Thyroid gland (tissue), 4 donors: ENCODE data around the gene RALGPS2. TPM values are rescaled to one million over a fixed set of nuclear protein-coding genes. Genes with fewer than 3 reads are reported as not detected.

Source experiments
- DNase-seq, 2 donors: peaks; one replicate each; pipeline ENCODE4 v3.0.0-alpha.2; 2019
- H3K27ac ChIP-seq, 3 donors: fragments of 200-600 bp; sonication (generic); 1 replicate in 2 of 3; 2 replicates in 1 of 3; pipeline ENCODE4 v1.5.1; 2016 to 2019; ENCODE audit warnings: mild to moderate bottlenecking in 1 of 3, moderate library complexity in 1 of 3
- H3K27me3 ChIP-seq: fragments of 200-600 bp; sonication (generic); one replicate; pipeline ENCODE4 v1.5.1; 2019
- H3K36me3 ChIP-seq, 2 donors: fragments of 200-600 bp; sonication (generic); one replicate each; pipeline ENCODE4 v1.5.1; 2016 to 2019
- H3K4me1 ChIP-seq, 2 donors: fragments of 200-600 bp; sonication (generic); one replicate each; pipeline ENCODE4 v1.5.1; 2017 to 2019
- H3K4me3 ChIP-seq, 3 donors: fragments of 200-600 bp; sonication (generic); replicated peaks in 1 of 3; 1 replicate in 2 of 3; 2 replicates in 1 of 3; pipeline ENCODE4 v1.5.1; 2016; ENCODE audit warnings: mild to moderate bottlenecking in 1 of 3
- H3K9me3 ChIP-seq: fragments of 200-600 bp; sonication (generic); one replicate; pipeline ENCODE4 v1.5.1; 2017
- POLR2A ChIP-seq, 2 donors: fragments of 450-650 bp; IDR thresholded peaks; one replicate each; pipeline ENCODE4 v1.6.1; 2017; ENCODE audit warnings: antibody characterized with exemption in 2 of 2, mild to moderate bottlenecking in 2 of 2, moderate library complexity in 1 of 2
- WGBS, 2 donors: methylation state at CpG; one replicate each; pipeline ENCODE4 v1.1.5; 2017; 5-methylcytosine and 5-hydroxymethylcytosine counted together
- intact Hi-C: fragments of 100-400 bp; cut with DNase I; formaldehyde crosslinking; loops from one replicate; pipeline ENCODE4 v1.15.1; 2023
- total RNA-seq, 4 donors: library from RNA; depleted of rRNA; stranded (reverse); fragments of >200 nt; gene quantifications; one replicate each; pipeline ENCODE4 v1.2.3, GENCODE V29; 2016
- TF ChIP-seq, protein P1 (sequence below), 6 experiments: fragments of 200-600 bp in 3 of 6; fragments of 450-650 bp in 3 of 6; sonication (generic) in 3 of 6; IDR thresholded peaks; one replicate each; pipeline ENCODE4 v1.5.1; 2016 to 2019; ENCODE audit warnings: antibody characterized with exemption in 6 of 6, mild to moderate bottlenecking in 2 of 6, inconsistent platforms in 1 of 6, moderate library complexity in 1 of 6

The RALGPS2 gene
- total RNA-seq, 4 donors from 2014 or later = 15.3 to 31.4 (median 17.7) TPM

DNA sequence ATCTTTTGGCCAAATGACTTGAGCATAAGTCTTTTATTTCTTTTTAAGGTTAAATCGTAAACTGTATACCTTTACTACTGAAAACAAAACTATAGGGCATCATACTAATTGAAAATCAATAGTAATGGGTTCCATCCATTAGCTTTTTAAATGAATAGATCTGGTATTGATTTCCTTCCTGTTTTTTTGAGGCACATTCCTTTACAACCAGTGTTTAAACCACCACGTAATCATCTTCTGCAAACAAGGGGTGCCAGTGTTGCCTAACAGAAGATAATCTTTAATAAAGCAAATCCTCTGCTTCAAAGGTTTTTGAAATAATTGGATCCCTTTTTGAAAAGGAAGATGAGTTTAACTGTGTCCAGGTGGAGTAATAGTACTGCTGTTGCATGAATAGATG, 194.5 kb downstream of the RALGPS2 start:
- Histone ChIP-seq H3K27me3 (no peaks in the 10 kb centered on the region), H3K9me3 (no peaks in the 10 kb centered on the region), H3K4me1 (peaks cover 6 to 12% of the 10 kb centered on the region in 2 donors), H3K36me3 (peaks cover 0 to 3% of the 10 kb centered on the region in 2 donors), H3K27ac (no peak overlapping the region), H3K4me3 (no peak overlapping the region)
- no peak for DNase-seq
- intact Hi-C loops = no loop called here
- no peak for TF ChIP-seq POLR2A (IDR thresholded peaks at IDR 0.05)
- TF ChIP-seq, protein P1, sequence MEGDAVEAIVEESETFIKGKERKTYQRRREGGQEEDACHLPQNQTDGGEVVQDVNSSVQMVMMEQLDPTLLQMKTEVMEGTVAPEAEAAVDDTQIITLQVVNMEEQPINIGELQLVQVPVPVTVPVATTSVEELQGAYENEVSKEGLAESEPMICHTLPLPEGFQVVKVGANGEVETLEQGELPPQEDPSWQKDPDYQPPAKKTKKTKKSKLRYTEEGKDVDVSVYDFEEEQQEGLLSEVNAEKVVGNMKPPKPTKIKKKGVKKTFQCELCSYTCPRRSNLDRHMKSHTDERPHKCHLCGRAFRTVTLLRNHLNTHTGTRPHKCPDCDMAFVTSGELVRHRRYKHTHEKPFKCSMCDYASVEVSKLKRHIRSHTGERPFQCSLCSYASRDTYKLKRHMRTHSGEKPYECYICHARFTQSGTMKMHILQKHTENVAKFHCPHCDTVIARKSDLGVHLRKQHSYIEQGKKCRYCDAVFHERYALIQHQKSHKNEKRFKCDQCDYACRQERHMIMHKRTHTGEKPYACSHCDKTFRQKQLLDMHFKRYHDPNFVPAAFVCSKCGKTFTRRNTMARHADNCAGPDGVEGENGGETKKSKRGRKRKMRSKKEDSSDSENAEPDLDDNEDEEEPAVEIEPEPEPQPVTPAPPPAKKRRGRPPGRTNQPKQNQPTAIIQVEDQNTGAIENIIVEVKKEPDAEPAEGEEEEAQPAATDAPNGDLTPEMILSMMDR (IDR thresholded peaks at IDR 0.05) = no peak
- 91 to 92% methylated on average over 2 of the region's 2 CpGs for WGBS, 2 donors

DNA sequence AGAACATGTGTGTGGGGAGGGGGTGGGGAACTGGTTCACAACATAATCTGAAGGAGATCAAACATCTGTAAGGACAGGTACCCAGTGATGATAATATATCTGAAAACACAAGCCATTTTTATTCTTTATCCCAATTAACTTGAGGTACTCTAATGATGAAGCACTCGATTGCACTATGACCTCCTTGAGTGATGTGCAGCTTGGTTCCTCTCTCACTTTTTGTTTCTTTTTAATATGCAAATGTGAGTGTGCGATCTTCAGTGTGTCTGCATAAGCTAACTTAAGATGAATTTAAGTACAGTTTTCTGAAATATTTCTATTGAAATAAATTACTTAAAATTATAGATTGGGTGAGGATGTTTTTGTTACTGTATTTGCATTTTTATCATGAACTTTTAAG, 196.5 kb downstream of the RALGPS2 start:
- Histone ChIP-seq H3K4me3 (no peak overlapping the region), H3K36me3 (peaks cover 0 to 2% of the 10 kb centered on the region in 2 donors), H3K27ac (no peak overlapping the region), H3K9me3 (no peaks in the 10 kb centered on the region), H3K4me1 (peaks cover 6 to 12% of the 10 kb centered on the region in 2 donors), H3K27me3 (no peaks in the 10 kb centered on the region)
- DNase-seq = no peak
- 92 to 95% methylated on average over 2 of the region's 2 CpGs for WGBS, 2 donors
- intact Hi-C loops = no loop called here
- TF ChIP-seq, protein P1 (IDR thresholded peaks at IDR 0.05) = no peak
- no peak for TF ChIP-seq POLR2A (IDR thresholded peaks at IDR 0.05)

DNA sequence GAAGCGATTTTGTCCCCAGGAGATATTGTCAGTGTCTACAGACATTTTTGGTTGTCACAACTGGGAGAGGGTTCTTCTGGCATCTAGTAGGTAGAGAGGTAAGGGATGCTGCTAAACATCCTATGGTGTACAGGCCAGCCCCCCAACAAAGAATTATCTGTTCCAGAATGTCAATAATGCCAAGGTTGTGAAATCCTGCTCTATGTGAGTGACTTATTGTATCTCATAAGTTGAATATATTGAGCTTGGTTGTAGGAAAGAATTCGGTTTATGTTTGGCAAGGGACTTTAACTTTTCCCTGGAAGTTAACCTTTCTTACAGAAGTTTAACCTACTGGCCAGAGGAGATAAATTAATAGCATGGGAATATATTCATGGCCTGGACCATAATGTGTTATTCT, 198.5 kb downstream of the RALGPS2 start:
- Histone ChIP-seq H3K4me1 (peaks cover 6 to 12% of the 10 kb centered on the region in 2 donors), H3K27ac (no peak overlapping the region), H3K27me3 (no peaks in the 10 kb centered on the region), H3K4me3 (no peak overlapping the region), H3K36me3 (no peaks in the 10 kb centered on the region), H3K9me3 (no peaks in the 10 kb centered on the region)
- DNase-seq = no peak
- 92 to 99% methylated on average over 2 of the region's 2 CpGs for WGBS, 2 donors
- intact Hi-C loops = no loop called here
- no peak for TF ChIP-seq POLR2A (IDR thresholded peaks at IDR 0.05)
- TF ChIP-seq, protein P1 (IDR thresholded peaks at IDR 0.05) = no peak

DNA sequence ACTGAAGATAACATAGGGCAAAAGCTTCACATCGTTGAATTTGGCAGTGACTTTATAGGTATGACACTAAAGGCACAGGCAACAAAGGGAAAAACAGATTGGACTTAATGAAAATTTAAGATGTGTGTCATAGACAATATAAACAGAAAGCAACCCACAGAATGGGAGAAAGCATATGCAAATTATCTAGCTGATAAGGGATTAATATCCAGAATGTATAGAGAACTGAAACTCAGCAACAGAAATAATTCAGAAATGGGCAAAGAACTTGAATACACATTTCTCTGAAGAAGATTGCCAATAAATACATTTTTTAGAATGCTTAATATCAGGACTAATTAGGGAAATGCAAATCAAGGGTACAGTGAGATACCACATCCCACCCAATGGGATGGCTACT, 201.0 kb downstream of the RALGPS2 start:
- 89 to 93% methylated on average over 1 of the region's 1 CpG for WGBS, 2 donors
- no peaks in the 10 kb centered on the region for H3K9me3 ChIP-seq
- no peak for DNase-seq
- no peaks in the 10 kb centered on the region for H3K27me3 ChIP-seq
- intact Hi-C loops = no loop called here
- no peaks in the 10 kb centered on the region for H3K4me1 ChIP-seq
- TF ChIP-seq POLR2A (IDR thresholded peaks at IDR 0.05) = no peak
- TF ChIP-seq, protein P1 (IDR thresholded peaks at IDR 0.05) = no peak
- no peaks in the 10 kb centered on the region for H3K36me3 ChIP-seq
- no peak overlapping the region for H3K4me3 ChIP-seq
- no peak overlapping the region for H3K27ac ChIP-seq

DNA sequence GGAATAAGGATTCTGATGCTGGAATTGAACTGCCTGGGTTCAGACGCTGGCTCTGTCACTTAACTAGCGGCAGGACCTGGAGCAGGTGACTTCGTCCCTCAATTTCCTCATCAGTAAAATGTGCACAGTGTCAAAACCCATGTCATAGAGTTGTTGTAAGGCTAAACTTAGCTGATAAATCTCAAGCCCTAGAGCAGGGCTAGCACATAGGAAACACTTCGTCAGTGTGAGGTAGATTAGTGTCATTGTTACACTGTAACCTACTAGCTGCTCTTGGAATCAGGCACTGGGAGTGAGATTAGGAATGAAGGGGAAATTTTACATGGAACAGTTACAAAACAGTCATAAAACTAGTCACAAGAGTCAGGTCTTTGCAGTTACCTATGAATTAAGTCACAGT, 202.0 kb downstream of the RALGPS2 start:
- Histone ChIP-seq H3K27ac (no peak overlapping the region), H3K4me3 (no peak overlapping the region), H3K9me3 (no peaks in the 10 kb centered on the region), H3K4me1 (peaks cover 0 to 4% of the 10 kb centered on the region in 2 donors), H3K36me3 (no peaks in the 10 kb centered on the region), H3K27me3 (no peaks in the 10 kb centered on the region)
- TF ChIP-seq, protein P1 (IDR thresholded peaks at IDR 0.05) = no peak
- TF ChIP-seq POLR2A (IDR thresholded peaks at IDR 0.05) = no peak
- no peak for DNase-seq
- intact Hi-C loops = no loop called here
- 90 to 95% methylated on average over 4 of the region's 4 CpGs for WGBS, 2 donors
